SK-N-SH treated with all-trans-retinoic acid at 6 μM for 48 hours (cell line): Measurements from ENCODE around the gene TFDP1.

ENCODE experiments used
- ATAC-seq: fragments of 200-7000 bp; cut with Tn5 transposase; 3 replicates; pipeline ENCODE4 v1.9.1; 2020; ENCODE audit warnings: mild to moderate bottlenecking, moderate library complexity
- ARNTL ChIP-seq: fragments of 450-650 bp; formaldehyde crosslinking; IDR thresholded peaks from 2 replicates; pipeline ENCODE4 v1.5.0; 2020; ENCODE audit warnings: low read depth, mild to moderate bottlenecking, moderate library complexity, borderline replicate concordance
- BACH2 ChIP-seq: fragments of 250-450 bp; sonication (Bioruptor Pico); IDR thresholded peaks from 2 replicates; pipeline ENCODE4 v1.9.0; 2021; ENCODE audit warnings: mild to moderate bottlenecking, borderline replicate concordance
- CSDC2 ChIP-seq: fragments of 250-450 bp; sonication (Bioruptor Pico); IDR thresholded peaks from 2 replicates; pipeline ENCODE4 v1.5.0; 2020; ENCODE audit warnings: mild to moderate bottlenecking, moderate library complexity
- ESRRG ChIP-seq: fragments of 250-450 bp; sonication (Bioruptor Pico); IDR thresholded peaks from 2 replicates; pipeline ENCODE4 v1.6.1; 2021; ENCODE audit warnings: mild to moderate bottlenecking
- GLIS3 ChIP-seq: fragments of 250-450 bp; sonication (Bioruptor Pico); IDR thresholded peaks from 2 replicates; pipeline ENCODE4 v1.5.0; 2020; ENCODE audit warnings: mild to moderate bottlenecking, moderate library complexity
- ISL1 ChIP-seq: fragments of 250-450 bp; sonication (Bioruptor Pico); IDR thresholded peaks from 2 replicates; pipeline ENCODE4 v2.1.2; 2022; ENCODE audit warnings: mild to moderate bottlenecking, moderate library complexity
- OSR1 ChIP-seq: fragments of 250-450 bp; sonication (Bioruptor Pico); IDR thresholded peaks from 2 replicates; pipeline ENCODE4 v1.8.0; 2022; ENCODE audit warnings: moderate library complexity, mild to moderate bottlenecking, inconsistent platforms
- PPARA ChIP-seq: fragments of 250-450 bp; sonication (Bioruptor Pico); IDR thresholded peaks from 2 replicates; pipeline ENCODE4 v1.5.0; 2020; ENCODE audit warnings: mild to moderate bottlenecking, borderline replicate concordance
- RARB ChIP-seq: fragments of 250-450 bp; sonication (Bioruptor Pico); IDR thresholded peaks from 2 replicates; pipeline ENCODE4 v1.8.0; 2021; ENCODE audit warnings: mild to moderate bottlenecking, moderate library complexity
- SNAI2 ChIP-seq: fragments of 250-450 bp; sonication (Bioruptor Pico); IDR thresholded peaks from 2 replicates; pipeline ENCODE4 v1.5.0; 2020; ENCODE audit warnings: mild to moderate bottlenecking, moderate library complexity
- TCF4 ChIP-seq: fragments of 250-450 bp; sonication (Bioruptor Pico); IDR thresholded peaks from 2 replicates; pipeline ENCODE4 v1.8.0; 2021; ENCODE audit warnings: mild to moderate bottlenecking, moderate library complexity, borderline replicate concordance
- TOX ChIP-seq: fragments of 250-450 bp; sonication (Bioruptor Pico); IDR thresholded peaks from 2 replicates; pipeline ENCODE4 v1.8.0; 2021; ENCODE audit warnings: mild to moderate bottlenecking, moderate library complexity, borderline replicate concordance
- ZC3H10 ChIP-seq: fragments of 250-450 bp; sonication (Bioruptor Pico); IDR thresholded peaks from 2 replicates; pipeline ENCODE4 v1.5.1; 2021; ENCODE audit warnings: mild to moderate bottlenecking, moderate library complexity
- ZFP30 ChIP-seq: fragments of 450-650 bp; formaldehyde crosslinking; IDR thresholded peaks from 2 replicates; pipeline ENCODE4 v1.5.0; 2022; ENCODE audit warnings: mild to moderate bottlenecking, moderate library complexity
- ZNF565 ChIP-seq: fragments of 450-650 bp; formaldehyde crosslinking; conservative IDR thresholded peaks from 2 replicates; pipeline ENCODE4 v1.5.0; 2020; ENCODE audit warnings: low read depth, mild to moderate bottlenecking, moderate library complexity
- ZNF70 ChIP-seq: fragments of 450-650 bp; formaldehyde crosslinking; IDR thresholded peaks from 2 replicates; pipeline ENCODE4 v1.5.0; 2020; ENCODE audit warnings: mild to moderate bottlenecking, moderate library complexity
- ZNF8 ChIP-seq: fragments of 450-650 bp; formaldehyde crosslinking; IDR thresholded peaks from 2 replicates; pipeline ENCODE4 v1.5.0; 2020; ENCODE audit warnings: mild to moderate bottlenecking, moderate library complexity
- TF ChIP-seq, protein P1 (sequence below): fragments of 250-450 bp; sonication (Bioruptor Pico); IDR thresholded peaks from 2 replicates; pipeline ENCODE4 v1.5.1; 2021; ENCODE audit warnings: mild to moderate bottlenecking, moderate library complexity
- TF ChIP-seq, protein P2 (sequence below): fragments of 250-450 bp; sonication (Bioruptor Pico); IDR thresholded peaks from 2 replicates; pipeline ENCODE4 v1.8.0; 2020; ENCODE audit warnings: mild to moderate bottlenecking, moderate library complexity, borderline replicate concordance
- TF ChIP-seq, protein P3 (sequence below): fragments of 250-450 bp; sonication (Bioruptor Pico); IDR thresholded peaks from 2 replicates; pipeline ENCODE4 v1.5.0; 2020; ENCODE audit warnings: mild to moderate bottlenecking, moderate library complexity
- TF ChIP-seq, protein P4 (sequence below): fragments of 250-450 bp; sonication (Bioruptor Pico); IDR thresholded peaks from 2 replicates; pipeline ENCODE4 v1.5.1; 2020; ENCODE audit warnings: low read depth, mild to moderate bottlenecking, moderate library complexity

Gene TFDP1

DNA sequence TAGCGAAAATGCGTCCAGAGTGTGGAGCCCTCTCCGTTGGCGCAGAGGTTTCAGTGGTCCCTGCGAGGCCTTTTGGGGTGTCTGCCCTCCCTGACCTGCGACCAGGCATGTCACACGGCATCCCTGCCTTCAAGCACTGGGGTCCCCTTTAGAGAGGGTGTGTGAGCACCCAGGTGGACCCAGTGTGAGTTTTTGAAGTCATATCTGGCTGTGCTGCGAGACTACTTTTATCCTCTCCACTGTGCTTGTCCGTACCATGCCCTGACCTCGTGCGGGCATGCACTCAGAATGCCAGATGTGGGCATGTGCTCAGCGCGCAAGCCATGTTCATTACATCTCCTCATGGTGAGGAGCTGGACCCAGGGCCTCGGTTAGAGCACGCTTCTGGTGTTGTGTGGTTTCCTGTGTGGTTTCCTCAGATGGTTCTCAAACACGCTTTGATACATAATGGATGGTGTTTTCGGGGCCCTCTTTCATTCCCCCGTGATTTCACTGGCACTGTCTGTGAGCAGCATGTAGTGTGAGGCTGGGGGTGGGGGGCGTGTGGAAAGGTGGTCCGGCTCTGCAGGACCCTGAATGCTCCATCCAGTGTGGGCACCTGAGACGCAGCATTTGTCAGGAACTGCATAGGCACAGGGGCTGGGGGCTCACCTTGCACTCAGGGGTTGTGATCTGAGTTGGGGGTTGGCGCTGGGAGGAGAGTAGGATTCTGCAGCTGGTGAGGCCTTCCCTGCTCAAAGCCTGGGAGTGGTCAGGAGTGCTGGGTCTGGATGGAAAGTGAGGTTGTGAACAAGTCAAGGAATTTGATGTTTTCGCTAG is 2.3 kb downstream of the TFDP1 start:
- TF ChIP-seq, protein P1, sequence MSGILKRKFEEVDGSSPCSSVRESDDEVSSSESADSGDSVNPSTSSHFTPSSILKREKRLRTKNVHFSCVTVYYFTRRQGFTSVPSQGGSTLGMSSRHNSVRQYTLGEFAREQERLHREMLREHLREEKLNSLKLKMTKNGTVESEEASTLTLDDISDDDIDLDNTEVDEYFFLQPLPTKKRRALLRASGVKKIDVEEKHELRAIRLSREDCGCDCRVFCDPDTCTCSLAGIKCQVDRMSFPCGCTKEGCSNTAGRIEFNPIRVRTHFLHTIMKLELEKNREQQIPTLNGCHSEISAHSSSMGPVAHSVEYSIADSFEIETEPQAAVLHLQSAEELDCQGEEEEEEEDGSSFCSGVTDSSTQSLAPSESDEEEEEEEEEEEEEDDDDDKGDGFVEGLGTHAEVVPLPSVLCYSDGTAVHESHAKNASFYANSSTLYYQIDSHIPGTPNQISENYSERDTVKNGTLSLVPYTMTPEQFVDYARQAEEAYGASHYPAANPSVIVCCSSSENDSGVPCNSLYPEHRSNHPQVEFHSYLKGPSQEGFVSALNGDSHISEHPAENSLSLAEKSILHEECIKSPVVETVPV, result no peak
- TF ChIP-seq RARB, result no peak
- TF ChIP-seq ARNTL (CRISPR knock-in tag), result no peak
- no peak for TF ChIP-seq TOX (CRISPR knock-in tag)
- TF ChIP-seq ZNF70, result no peak
- no peak for TF ChIP-seq GLIS3
- TF ChIP-seq ZNF8 (CRISPR knock-in tag), result no peak
- TF ChIP-seq TCF4 (CRISPR knock-in tag), result no peak
- no peak for TF ChIP-seq ZFP30
- TF ChIP-seq ESRRG (CRISPR knock-in tag), result no peak
- TF ChIP-seq ZC3H10 (CRISPR knock-in tag), result no peak
- no peak for TF ChIP-seq ZNF565 (CRISPR knock-in tag)
- no peak for TF ChIP-seq BACH2 (CRISPR knock-in tag)
- TF ChIP-seq PPARA (CRISPR knock-in tag), result no peak
- no peak for TF ChIP-seq ISL1 (CRISPR knock-in tag)
- TF ChIP-seq, protein P2, sequence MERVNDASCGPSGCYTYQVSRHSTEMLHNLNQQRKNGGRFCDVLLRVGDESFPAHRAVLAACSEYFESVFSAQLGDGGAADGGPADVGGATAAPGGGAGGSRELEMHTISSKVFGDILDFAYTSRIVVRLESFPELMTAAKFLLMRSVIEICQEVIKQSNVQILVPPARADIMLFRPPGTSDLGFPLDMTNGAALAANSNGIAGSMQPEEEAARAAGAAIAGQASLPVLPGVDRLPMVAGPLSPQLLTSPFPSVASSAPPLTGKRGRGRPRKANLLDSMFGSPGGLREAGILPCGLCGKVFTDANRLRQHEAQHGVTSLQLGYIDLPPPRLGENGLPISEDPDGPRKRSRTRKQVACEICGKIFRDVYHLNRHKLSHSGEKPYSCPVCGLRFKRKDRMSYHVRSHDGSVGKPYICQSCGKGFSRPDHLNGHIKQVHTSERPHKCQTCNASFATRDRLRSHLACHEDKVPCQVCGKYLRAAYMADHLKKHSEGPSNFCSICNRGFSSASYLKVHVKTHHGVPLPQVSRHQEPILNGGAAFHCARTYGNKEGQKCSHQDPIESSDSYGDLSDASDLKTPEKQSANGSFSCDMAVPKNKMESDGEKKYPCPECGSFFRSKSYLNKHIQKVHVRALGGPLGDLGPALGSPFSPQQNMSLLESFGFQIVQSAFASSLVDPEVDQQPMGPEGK (CRISPR knock-in tag), result no peak
- ATAC-seq, result no peak

DNA sequence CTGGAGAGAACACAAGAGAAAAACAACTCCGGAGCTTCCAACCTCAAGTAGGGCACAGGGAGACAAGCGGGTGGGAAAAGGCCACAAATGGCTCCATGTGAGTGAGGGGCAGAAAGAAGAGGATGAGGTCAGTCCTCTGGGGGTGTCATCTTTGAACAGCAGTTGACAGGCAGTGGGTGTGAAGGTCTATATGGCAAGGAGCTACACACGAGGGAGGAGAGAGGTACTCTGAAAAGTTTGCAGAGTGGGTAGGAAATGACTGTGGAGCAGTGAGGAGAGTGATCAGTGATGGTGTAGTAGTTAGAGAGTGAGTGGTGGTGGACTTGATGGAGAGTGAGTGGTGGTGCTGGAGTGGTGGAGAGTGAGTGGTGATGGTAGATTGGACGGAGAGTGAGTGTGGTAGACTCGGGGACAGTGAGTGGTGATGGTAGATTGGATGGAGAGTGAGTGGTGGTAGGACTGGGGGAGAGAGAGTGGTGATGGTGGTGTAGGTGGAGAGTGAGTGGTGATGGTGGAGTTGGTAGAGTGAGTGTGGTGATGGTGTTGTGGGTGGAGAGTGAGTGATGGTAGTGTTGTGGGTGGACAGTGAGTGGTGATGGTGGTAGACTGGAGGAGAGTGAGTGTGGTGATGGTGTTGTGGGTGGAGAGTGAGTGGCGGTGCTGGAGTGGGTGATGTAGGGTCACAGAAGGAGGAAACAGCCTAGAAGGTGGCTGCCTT is 4.0 kb downstream of the TFDP1 start:
- ATAC-seq, result no peak
- TF ChIP-seq, protein P3, sequence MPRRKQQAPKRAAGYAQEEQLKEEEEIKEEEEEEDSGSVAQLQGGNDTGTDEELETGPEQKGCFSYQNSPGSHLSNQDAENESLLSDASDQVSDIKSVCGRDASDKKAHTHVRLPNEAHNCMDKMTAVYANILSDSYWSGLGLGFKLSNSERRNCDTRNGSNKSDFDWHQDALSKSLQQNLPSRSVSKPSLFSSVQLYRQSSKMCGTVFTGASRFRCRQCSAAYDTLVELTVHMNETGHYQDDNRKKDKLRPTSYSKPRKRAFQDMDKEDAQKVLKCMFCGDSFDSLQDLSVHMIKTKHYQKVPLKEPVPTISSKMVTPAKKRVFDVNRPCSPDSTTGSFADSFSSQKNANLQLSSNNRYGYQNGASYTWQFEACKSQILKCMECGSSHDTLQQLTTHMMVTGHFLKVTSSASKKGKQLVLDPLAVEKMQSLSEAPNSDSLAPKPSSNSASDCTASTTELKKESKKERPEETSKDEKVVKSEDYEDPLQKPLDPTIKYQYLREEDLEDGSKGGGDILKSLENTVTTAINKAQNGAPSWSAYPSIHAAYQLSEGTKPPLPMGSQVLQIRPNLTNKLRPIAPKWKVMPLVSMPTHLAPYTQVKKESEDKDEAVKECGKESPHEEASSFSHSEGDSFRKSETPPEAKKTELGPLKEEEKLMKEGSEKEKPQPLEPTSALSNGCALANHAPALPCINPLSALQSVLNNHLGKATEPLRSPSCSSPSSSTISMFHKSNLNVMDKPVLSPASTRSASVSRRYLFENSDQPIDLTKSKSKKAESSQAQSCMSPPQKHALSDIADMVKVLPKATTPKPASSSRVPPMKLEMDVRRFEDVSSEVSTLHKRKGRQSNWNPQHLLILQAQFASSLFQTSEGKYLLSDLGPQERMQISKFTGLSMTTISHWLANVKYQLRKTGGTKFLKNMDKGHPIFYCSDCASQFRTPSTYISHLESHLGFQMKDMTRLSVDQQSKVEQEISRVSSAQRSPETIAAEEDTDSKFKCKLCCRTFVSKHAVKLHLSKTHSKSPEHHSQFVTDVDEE (CRISPR knock-in tag), result no peak
- TF ChIP-seq ESRRG (CRISPR knock-in tag) (no peak), RARB (no peak), GLIS3 (no peak), ZNF70 (no peak), CSDC2 (CRISPR knock-in tag) (no peak), OSR1 (no peak), ZC3H10 (CRISPR knock-in tag) (no peak), BACH2 (CRISPR knock-in tag) (no peak), PPARA (CRISPR knock-in tag) (no peak), ISL1 (CRISPR knock-in tag) (no peak), ZNF565 (CRISPR knock-in tag) (no peak), ZFP30 (no peak), SNAI2 (no peak)
- TF ChIP-seq, protein P1, result no peak

DNA sequence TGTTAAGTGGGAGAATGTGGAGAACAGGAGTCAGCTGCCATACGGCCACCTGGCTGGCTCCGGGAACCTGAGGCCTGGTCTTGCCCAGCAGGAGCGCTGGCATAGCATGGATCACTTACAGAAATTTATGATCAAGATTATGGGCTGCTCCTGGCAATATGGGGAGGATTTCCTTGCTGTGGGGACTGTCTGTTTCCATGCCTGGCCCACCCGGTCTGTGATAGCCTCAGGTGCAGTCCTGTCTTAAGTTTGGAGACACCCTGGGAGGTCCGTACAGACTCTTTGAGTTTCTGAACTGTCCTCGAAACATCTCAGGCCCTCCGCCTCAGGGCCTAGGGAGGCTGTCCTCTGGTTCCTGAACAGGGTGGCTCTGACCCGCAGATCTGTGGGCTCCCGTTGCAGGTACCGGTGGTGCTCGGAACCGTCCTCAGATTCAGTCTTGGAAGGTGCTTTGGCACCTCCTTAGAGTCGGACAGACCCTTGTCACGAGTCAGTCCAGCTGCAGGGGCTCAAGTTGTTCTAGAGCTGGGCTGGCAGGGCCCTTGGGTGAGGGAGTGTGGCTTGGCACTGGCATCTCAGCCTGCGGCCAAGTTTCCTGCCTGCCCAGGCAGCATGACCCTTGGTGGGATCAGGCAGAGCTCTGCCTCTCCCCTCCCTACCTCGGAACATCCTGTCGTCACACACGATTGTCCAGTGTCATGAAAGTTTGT is 4.9 kb downstream of the TFDP1 start:
- no peak for ATAC-seq
- TF ChIP-seq ZFP30 (no peak), SNAI2 (no peak), TOX (CRISPR knock-in tag) (no peak), ZNF8 (CRISPR knock-in tag) (no peak), ISL1 (CRISPR knock-in tag) (no peak), TCF4 (CRISPR knock-in tag) (no peak)
- TF ChIP-seq, protein P4, sequence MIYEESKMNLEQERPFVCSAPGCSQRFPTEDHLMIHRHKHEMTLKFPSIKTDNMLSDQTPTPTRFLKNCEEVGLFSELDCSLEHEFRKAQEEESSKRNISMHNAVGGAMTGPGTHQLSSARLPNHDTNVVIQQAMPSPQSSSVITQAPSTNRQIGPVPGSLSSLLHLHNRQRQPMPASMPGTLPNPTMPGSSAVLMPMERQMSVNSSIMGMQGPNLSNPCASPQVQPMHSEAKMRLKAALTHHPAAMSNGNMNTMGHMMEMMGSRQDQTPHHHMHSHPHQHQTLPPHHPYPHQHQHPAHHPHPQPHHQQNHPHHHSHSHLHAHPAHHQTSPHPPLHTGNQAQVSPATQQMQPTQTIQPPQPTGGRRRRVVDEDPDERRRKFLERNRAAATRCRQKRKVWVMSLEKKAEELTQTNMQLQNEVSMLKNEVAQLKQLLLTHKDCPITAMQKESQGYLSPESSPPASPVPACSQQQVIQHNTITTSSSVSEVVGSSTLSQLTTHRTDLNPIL (CRISPR knock-in tag), result no peak
